ENCODE measurements around the gene DDX54. TPM values are rescaled to one million over a fixed set of nuclear protein-coding genes. Genes with fewer than 3 reads are reported as not detected.

Gene DDX54
- total RNA-seq, 4 donors from 2014 or later: 62.0 to 126 (median 66.5) TPM

DNA sequence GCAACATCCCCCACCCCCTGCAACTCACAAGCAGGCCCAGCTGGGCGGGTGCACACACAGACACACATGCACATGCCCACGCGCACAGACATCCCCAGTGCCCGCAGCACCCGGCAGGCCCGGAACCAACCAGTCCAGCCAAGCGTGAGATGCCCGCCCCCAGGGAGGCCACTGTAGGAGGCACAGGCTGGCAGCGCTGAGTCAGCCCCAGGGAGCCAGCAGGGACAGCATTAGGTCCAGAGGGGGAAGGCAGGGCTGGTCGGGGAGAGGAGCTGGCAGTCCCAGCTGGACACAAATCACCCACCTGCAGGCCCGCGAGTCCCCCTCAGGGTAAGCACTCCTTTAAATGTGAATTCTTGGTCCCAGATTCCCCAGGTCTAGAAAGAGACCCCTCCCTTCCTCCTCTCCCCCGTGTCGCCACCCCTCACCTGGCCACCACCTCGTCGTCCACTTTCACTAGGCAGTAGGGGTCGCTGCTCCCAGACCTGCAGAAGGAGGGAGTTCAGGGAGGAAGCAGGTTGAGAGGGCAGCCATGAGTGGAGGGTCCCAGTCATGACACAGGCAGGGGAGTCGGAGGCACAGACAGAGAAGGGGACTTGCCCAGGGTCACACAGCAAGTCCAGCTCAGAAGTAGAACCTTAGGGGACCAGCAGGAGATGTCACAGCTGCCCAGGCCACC, 54.7 kb downstream of the DDX54 start:
- H3K4me3 ChIP-seq: no peak overlapping the region
- H3K4me1 ChIP-seq: peaks cover 0 to 8% (median 4%) of the 10 kb centered on the region in 4 donors
- no peaks in the 10 kb centered on the region for H3K27me3 ChIP-seq
- DNase-seq: peak in 2 of 3 donors; percentile 64 to 68
- TF ChIP-seq POLR2A (IDR thresholded peaks at IDR 0.05) (no peak), CTCF (IDR thresholded peaks at IDR 0.05) (no peak)
- H3K36me3 ChIP-seq: no peaks in the 10 kb centered on the region
- H3K9me3 ChIP-seq: no peaks in the 10 kb centered on the region
- H3K27ac ChIP-seq: no peak overlapping the region

GRCh38 chr12:113129664-113130456, 55.4 kb downstream of the DDX54 start:
- H3K9me3 ChIP-seq: no peaks in the 10 kb centered on the region
- H3K27ac ChIP-seq: no peak overlapping the region
- no peak for TF ChIP-seq POLR2A (IDR thresholded peaks at IDR 0.05)
- TF ChIP-seq CTCF (IDR thresholded peaks at IDR 0.05): no peak
- no peak for DNase-seq
- H3K36me3 ChIP-seq: no peaks in the 10 kb centered on the region
- H3K4me1 ChIP-seq: peaks cover 0 to under 1% (median 0%) of the 10 kb centered on the region in 4 donors
- H3K4me3 ChIP-seq: no peak overlapping the region
- no peaks in the 10 kb centered on the region for H3K27me3 ChIP-seq

GRCh38 chr12:113128802-113129663, 56.2 kb downstream of the DDX54 start:
- TF ChIP-seq POLR2A (IDR thresholded peaks at IDR 0.05) (no peak), CTCF (IDR thresholded peaks at IDR 0.05) (no peak)
- H3K4me3 ChIP-seq: no peak overlapping the region

GRCh38 chr12:113127791-113128199, 57.5 kb downstream of the DDX54 start:
- H3K9me3 ChIP-seq: no peaks in the 10 kb centered on the region
- no peaks in the 10 kb centered on the region for H3K36me3 ChIP-seq
- H3K27ac ChIP-seq: no peak overlapping the region
- no peaks in the 10 kb centered on the region for H3K4me1 ChIP-seq
- H3K4me3 ChIP-seq: no peak overlapping the region
- no peak for DNase-seq
- no peaks in the 10 kb centered on the region for H3K27me3 ChIP-seq
- TF ChIP-seq POLR2A (IDR thresholded peaks at IDR 0.05): no peak
- TF ChIP-seq CTCF (IDR thresholded peaks at IDR 0.05): no peak

More at GRCh38 chr12:113128802-113129663, 56.2 kb downstream of the DDX54 start:
- no peaks in the 10 kb centered on the region for H3K4me1 ChIP-seq
- DNase-seq: no peak
- no peaks in the 10 kb centered on the region for H3K27me3 ChIP-seq
- no peak overlapping the region for H3K27ac ChIP-seq
- H3K36me3 ChIP-seq: no peaks in the 10 kb centered on the region
- no peaks in the 10 kb centered on the region for H3K9me3 ChIP-seq

GRCh38 chr12:113120670-113121370, 64.5 kb downstream of the DDX54 start:
- H3K27ac ChIP-seq: no peak overlapping the region
- no peak for DNase-seq
- no peak overlapping the region for H3K4me3 ChIP-seq
- H3K27me3 ChIP-seq: no peaks in the 10 kb centered on the region
- TF ChIP-seq POLR2A (IDR thresholded peaks at IDR 0.05) (no peak), CTCF (IDR thresholded peaks at IDR 0.05) (no peak)
- no peaks in the 10 kb centered on the region for H3K9me3 ChIP-seq
- H3K4me1 ChIP-seq: no peaks in the 10 kb centered on the region
- H3K36me3 ChIP-seq: no peaks in the 10 kb centered on the region
